Renal cortical epithelial cell (primary cell): ENCODE measurements around the gene PRSS2. TPM values are rescaled to one million over a fixed set of nuclear protein-coding genes. Genes with fewer than 3 reads are reported as not detected.
A peak's percentile ranks its signal among the peaks of the same experiment; 100 is the strongest.

Source experiments
- DNase-seq: peaks from one replicate; pipeline ENCODE4 v3.0.0-alpha.2; 2011; ENCODE audit warnings: low read depth
- total RNA-seq: library from RNA; depleted of rRNA; stranded (reverse); fragments of >200 nt; gene quantifications from 2 replicates; pipeline ENCODE4 v1.2.3, GENCODE V29; 2014

Gene PRSS2
- total RNA-seq, 1 donor from 2014 or later, result not detected

DNA sequence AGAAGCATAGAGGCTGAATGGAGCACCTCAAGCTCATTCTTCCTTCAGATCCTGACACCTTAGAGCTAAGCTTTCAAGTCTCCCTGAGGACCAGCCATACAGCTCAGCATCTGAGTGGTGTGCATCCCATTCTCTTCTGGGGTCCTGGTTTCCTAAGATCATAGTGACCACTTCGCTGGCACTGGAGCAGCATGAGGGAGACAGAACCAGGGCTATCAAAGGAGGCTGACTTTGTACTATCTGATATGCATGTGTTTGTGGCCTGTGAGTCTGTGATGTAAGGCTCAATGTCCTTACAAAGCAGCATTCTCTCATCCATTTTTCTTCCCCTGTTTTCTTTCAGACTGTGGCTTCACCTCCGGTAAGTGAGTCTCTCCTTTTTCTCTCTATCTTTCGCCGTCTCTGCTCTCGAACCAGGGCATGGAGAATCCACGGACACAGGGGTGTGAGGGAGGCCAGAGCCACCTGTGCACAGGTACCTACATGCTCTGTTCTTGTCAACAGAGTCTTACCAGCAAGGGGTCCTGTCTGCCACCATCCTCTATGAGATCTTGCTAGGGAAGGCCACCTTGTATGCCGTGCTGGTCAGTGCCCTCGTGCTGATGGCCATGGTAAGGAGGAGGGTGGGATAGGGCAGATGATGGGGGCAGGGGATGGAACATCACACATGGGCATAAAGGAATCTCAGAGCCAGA, 31.0 kb downstream of the PRSS2 start:
- no peak for DNase-seq

DNA sequence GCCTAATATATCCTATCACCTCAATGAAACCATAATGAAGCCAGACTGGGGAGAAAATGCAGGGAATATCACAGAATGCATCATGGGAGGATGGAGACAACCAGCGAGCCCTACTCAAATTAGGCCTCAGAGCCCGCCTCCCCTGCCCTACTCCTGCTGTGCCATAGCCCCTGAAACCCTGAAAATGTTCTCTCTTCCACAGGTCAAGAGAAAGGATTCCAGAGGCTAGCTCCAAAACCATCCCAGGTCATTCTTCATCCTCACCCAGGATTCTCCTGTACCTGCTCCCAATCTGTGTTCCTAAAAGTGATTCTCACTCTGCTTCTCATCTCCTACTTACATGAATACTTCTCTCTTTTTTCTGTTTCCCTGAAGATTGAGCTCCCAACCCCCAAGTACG, 31.5 kb downstream of the PRSS2 start:
- no peak for DNase-seq

- no peak for DNase-seq
Measured at GRCh38 chr7:142803901-142804300, 33.1 kb downstream of the PRSS2 start.

GRCh38 chr7:142804728-142805207, 34.0 kb downstream of the PRSS2 start:
- DNase-seq, result no peak

- DNase-seq, result no peak
Measured at GRCh38 chr7:142805350-142806021, 34.7 kb downstream of the PRSS2 start.

DNA sequence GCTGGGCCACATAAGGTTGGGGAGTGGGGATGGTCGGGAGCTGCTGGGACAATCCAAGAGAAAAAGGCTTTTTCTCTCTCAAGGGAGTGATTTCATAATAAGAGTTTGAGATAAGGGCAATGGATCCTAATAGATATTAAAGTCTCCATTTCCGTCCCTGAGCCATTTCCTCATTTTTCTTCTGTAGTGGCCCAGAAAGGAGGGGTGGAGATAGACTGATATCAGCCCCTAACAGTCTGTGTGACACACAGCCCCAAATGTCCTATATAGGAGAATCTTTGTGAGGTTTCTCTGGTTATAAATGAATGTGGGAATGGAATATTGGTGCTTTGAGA, 35.2 kb downstream of the PRSS2 start:
- no peak for DNase-seq

GRCh38 chr7:142806957-142807356, 36.2 kb downstream of the PRSS2 start:
- DNase-seq, result no peak

DNA sequence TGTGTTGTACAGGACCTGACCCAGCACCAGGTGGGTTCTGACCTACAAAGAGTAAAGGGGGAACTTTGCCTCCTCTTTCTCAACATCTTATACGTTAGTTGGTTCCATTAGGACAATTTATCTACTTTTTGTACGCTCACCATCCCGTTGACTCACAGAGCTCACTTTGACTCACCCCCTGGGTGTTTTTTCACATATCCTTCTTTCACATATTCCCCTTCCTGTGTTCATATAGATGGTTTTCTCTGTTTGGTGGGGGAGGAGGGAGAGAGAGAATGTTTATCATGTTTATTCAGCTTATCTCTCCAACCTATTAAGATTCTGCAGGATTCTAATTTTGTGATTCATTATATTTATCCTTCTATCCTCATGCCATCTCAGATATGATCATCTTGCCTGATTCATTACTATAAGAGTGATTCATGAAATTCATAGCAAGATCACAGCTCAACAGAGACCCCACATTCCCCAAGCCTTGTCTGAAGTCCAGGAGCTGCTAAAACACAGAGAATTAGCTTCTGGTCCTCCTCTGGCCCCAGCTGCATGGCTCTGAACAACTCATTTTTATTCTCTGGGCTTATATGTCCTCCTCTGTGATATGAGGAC, 37.2 kb downstream of the PRSS2 start:
- no peak for DNase-seq

DNA sequence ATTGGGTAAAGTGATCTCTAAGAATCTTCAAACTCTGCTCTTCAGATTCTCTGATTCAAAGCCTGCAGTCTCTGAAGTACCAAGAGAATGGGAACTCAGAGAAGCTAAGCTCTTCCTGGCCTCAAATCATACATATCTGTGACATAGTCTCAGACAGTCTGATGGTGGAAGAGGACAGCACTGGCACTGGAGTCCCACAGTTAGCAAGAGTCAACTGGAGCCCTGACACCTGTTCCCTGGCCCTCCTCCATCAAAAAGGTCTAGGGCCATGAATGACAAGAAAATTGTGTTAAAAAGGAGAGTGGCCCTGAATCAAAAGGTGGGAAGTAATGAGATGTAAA, 37.7 kb downstream of the PRSS2 start:
- no peak for DNase-seq

DNA sequence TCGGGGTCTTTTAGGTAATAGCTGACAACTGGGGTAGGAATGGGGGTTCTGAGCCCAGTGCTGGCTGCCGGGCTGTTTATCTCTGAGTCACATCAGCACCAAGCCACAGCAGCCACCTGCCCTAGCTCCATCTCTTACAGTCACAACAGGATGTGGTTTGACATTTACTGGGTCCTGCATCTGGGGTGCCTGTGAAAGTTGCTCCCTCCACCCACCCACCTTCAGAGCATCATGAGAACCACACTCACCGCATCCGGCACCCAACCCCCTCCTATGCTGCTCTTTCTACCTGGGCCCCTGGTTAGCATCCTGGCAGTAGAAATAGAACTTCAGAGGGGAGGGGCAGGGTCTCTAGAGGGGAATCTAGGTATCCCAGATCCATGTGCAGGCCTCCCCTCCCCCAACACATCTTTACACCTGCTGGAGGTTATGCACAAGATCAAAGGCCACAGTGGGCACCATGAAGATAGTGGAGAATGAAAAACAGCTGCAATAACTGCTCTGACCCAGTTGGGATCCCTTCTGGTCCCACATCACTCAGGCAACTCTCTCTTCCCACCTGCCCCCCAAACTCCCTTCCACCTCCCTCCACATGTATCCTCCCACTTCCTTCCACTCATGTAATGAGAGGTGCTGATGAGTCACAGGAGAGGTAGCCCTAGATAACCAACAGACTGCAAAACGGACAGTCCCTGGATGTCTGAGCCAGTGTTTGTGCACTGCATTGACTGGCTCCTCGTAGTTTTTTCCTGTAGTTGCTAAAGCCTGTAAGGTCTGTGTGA, 38.2 kb downstream of the PRSS2 start:
- DNase-seq, result peak; percentile 12

DNA sequence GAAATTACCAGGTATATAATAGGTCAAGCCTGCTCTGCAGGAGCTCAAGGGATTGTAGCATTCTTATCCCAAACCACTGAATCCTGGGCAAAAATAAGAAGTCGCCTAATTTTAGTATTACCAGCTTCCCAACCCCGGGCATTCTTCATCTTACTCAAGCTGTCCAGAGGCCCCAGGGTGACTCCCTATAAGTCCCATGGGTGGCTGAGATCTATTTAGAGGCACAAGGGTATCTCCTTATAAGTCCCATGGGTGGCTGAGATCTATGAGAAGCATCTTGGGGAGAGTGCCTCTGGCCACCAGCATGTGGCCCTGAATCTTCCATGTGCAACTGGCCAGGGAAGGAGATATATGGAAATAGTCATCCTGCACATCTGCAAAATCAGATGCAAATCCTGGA, 38.9 kb downstream of the PRSS2 start:
- DNase-seq, result no peak

DNA sequence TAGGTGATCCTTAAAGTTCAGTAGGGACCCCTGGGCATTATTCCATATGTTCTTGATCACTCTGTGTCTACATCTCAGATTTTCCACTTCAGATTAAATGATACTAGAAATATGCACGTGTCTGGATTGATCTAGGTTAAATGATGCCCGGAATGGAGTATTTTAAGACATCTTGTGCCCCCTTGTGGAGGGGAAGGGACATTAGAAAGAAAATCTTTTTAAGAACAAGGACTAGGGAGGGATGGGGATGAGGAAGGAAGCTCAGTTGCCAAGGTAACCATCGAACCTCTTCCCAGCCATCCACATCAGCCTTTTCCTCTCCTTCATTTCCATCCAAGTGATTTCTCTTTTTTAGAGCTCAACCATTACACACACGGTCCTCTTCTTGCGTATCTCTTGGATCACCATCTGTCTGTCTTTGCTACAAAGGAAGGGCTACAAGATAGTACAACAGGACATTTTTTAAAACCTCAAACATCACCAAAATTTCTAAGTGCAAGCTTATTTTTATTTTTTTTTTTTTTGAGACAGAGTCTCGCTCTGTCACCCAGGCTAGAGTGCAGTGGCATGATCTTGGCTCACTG, 40.5 kb downstream of the PRSS2 start:
- peak; percentile 43 for DNase-seq

- no peak for DNase-seq
Measured at GRCh38 chr7:142812437-142813215, 41.9 kb downstream of the PRSS2 start.

- peak; percentile 22 for DNase-seq
Measured at GRCh38 chr7:142813226-142813625, 42.5 kb downstream of the PRSS2 start.

- no peak for DNase-seq
Measured at GRCh38 chr7:142813699-142814098, 42.9 kb downstream of the PRSS2 start.

DNA sequence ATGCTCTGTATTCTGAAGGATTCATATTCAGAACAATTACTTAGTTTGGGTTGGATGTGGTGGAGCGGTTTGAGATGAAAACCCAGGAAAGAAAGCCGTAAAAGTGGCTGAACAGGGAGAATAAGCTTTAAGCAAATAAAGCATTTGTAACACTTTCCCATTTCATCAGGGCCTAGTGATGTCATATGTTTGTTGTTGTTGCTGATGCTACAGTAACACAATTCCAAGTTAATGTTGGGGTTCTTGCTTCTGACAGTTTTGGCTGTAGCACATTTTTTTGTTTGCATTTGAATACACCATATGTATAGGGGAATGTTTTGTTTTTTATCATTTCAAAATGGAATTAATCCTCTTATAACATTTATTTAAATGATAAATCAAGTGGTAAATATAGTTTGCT, 43.7 kb downstream of the PRSS2 start:
- no peak for DNase-seq

- DNase-seq, result no peak
Measured at GRCh38 chr7:142815134-142815533, 44.4 kb downstream of the PRSS2 start.

DNA sequence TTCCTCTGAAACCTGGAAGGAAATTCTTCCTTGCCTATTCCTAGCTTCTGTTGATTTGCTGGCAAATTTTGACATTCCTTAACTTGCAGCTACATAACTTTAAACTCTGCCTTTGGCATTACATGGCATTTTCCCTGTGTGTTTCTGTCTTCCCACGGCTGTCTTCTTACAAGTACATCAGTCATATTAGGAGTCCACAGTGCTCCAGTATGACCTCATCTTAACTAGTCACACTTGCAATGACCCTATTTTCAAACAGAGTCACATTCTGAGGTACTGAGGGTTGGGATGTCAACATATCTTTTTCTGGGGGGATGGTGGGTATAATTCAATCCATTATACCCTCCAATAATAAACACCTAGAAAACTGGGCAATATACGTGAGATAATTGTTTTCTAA, 46.7 kb downstream of the PRSS2 start:
- no peak for DNase-seq

DNA sequence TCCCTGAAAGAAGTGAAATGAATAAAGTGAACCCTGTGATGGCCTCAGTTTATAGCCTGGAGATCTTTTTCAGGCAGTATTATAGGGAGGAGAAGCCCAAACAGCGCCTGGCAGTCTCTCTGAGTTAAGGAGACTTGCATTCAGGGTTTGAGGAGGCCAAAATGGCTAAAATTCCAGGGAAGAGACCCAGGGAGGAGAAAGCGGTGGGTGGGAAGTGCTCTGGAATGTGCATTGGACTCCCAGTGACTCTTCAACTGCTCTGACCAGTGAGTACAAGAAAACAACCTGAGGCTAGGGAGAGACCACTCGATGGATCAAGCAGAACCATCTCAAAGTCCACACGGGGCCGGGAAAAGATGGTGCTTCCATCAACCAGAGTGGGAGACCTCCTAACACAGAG, 48.8 kb downstream of the PRSS2 start:
- no peak for DNase-seq

- no peak for DNase-seq
Measured at GRCh38 chr7:142822714-142823113, 51.9 kb downstream of the PRSS2 start.
